Fibroblast of skin of left biceps (primary cell): ENCODE measurements around the gene SDC1.

Experiments
- DNase-seq, 2 experiments: peaks; one replicate each; pipeline ENCODE4 v3.0.0-alpha.2; 2013; ENCODE audit warnings: low read depth in 2 of 2

Gene SDC1

GRCh38 chr2:20227894-20228505, 3.1 kb upstream of the SDC1 start:
- DNase-seq = no peak

GRCh38 chr2:20226152-20226545, 1.2 kb upstream of the SDC1 start:
- no peak for DNase-seq

- DNase-seq = no peak
Observed at GRCh38 chr2:20225294-20226151, 593 bp upstream of the SDC1 start.

- no peak for DNase-seq
Observed at GRCh38 chr2:20224164-20224715, 690 bp downstream of the SDC1 start.

- no peak for DNase-seq
Observed at GRCh38 chr2:20223407-20224163, 1.3 kb downstream of the SDC1 start.

GRCh38 chr2:20222769-20223406, 2.0 kb downstream of the SDC1 start:
- DNase-seq = no peak

- DNase-seq = no peak
Observed at GRCh38 chr2:20222014-20222768, 2.7 kb downstream of the SDC1 start.

GRCh38 chr2:20221555-20221973, 3.4 kb downstream of the SDC1 start:
- peak; percentile 80 to 82 for DNase-seq

GRCh38 chr2:20220806-20221554, 4.0 kb downstream of the SDC1 start:
- DNase-seq = no peak

- no peak for DNase-seq
Observed at GRCh38 chr2:20219763-20220380, 5.1 kb downstream of the SDC1 start.

GRCh38 chr2:20218331-20219320, 6.3 kb downstream of the SDC1 start:
- DNase-seq = no peak

GRCh38 chr2:20217041-20217970, 7.6 kb downstream of the SDC1 start:
- DNase-seq = no peak

- DNase-seq = no peak
Observed at GRCh38 chr2:20216130-20217025, 8.6 kb downstream of the SDC1 start.

GRCh38 chr2:20215183-20216040, 9.5 kb downstream of the SDC1 start:
- no peak for DNase-seq

GRCh38 chr2:20214566-20215182, 10.3 kb downstream of the SDC1 start:
- no peak for DNase-seq
